RWPE2 (cell line): ENCODE results near the gene TMEM174.
"Not testable (repeated sequence)": the region's sequence is repeated elsewhere in the genome, so short reads cannot be mapped to it uniquely, and the experiment has no call there.

Experiments used
- ATAC-seq: fragments of 200-7000 bp; cut with Tn5 transposase; 3 replicates; pipeline ENCODE4 v1.9.1; 2021; ENCODE audit warnings: low read depth
- DNase-seq: peaks from one replicate; pipeline ENCODE4 v3.0.0-alpha.2; 2020; ENCODE audit warnings: low spot score
- H3K27ac ChIP-seq: fragments of 450-650 bp; 2 replicates; pipeline ENCODE4 v1.5.1; 2017; ENCODE audit warnings: mild to moderate bottlenecking; ENCODE audit not compliant: poor library complexity, severe bottlenecking
- H3K27me3 ChIP-seq: fragments of 250-450 bp; sonication (Bioruptor Pico); 2 replicates; pipeline ENCODE4 v1.5.1; 2021; ENCODE audit warnings: mild to moderate bottlenecking, moderate library complexity; ENCODE audit not compliant: insufficient read depth, poor library complexity, severe bottlenecking
- H3K36me3 ChIP-seq: fragments of 250-450 bp; sonication (Bioruptor Pico); 2 replicates; pipeline ENCODE4 v1.5.1; 2020; ENCODE audit warnings: low read depth, mild to moderate bottlenecking, moderate library complexity
- H3K4me1 ChIP-seq: fragments of 250-450 bp; sonication (Bioruptor Pico); 2 replicates; pipeline ENCODE4 v1.5.1; 2021; ENCODE audit warnings: mild to moderate bottlenecking, moderate library complexity; ENCODE audit not compliant: insufficient read depth, poor library complexity, severe bottlenecking
- H3K4me3 ChIP-seq: fragments of 250-450 bp; sonication (Bioruptor Pico); 2 replicates; pipeline ENCODE4 v1.5.1; 2021; ENCODE audit warnings: mild to moderate bottlenecking, moderate library complexity; ENCODE audit not compliant: severe bottlenecking
- H3K9me3 ChIP-seq: fragments of 250-450 bp; sonication (Bioruptor Pico); 2 replicates; pipeline ENCODE4 v1.5.1; 2021; ENCODE audit warnings: mild to moderate bottlenecking, moderate library complexity; ENCODE audit not compliant: severe bottlenecking
- TF ChIP-seq, protein P1 (sequence below): fragments of 450-650 bp; IDR thresholded peaks from one replicate; pipeline ENCODE4 v1.5.1; 2017; ENCODE audit warnings: mild to moderate bottlenecking, moderate library complexity; ENCODE audit not compliant: poor library complexity, severe bottlenecking

Gene TMEM174

GRCh38 chr5:73215891-73216610, 43.1 kb downstream of the TMEM174 start:
- H3K4me1 ChIP-seq = no peaks in the 10 kb centered on the region
- ATAC-seq = peak; percentile 96
- H3K27ac ChIP-seq = no peak overlapping the region
- TF ChIP-seq, protein P1, sequence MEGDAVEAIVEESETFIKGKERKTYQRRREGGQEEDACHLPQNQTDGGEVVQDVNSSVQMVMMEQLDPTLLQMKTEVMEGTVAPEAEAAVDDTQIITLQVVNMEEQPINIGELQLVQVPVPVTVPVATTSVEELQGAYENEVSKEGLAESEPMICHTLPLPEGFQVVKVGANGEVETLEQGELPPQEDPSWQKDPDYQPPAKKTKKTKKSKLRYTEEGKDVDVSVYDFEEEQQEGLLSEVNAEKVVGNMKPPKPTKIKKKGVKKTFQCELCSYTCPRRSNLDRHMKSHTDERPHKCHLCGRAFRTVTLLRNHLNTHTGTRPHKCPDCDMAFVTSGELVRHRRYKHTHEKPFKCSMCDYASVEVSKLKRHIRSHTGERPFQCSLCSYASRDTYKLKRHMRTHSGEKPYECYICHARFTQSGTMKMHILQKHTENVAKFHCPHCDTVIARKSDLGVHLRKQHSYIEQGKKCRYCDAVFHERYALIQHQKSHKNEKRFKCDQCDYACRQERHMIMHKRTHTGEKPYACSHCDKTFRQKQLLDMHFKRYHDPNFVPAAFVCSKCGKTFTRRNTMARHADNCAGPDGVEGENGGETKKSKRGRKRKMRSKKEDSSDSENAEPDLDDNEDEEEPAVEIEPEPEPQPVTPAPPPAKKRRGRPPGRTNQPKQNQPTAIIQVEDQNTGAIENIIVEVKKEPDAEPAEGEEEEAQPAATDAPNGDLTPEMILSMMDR = peak; percentile 99
- H3K36me3 ChIP-seq = no peaks in the 10 kb centered on the region
- peak overlapping the region; percentile 32 for H3K4me3 ChIP-seq
- no peak for DNase-seq
- H3K27me3 ChIP-seq = no peaks in the 10 kb centered on the region
- H3K9me3 ChIP-seq = no peaks in the 10 kb centered on the region

- Histone ChIP-seq H3K4me3 (no peak overlapping the region), H3K27me3 (no peaks in the 10 kb centered on the region), H3K36me3 (no peaks in the 10 kb centered on the region), H3K4me1 (no peaks in the 10 kb centered on the region), H3K27ac (no peak overlapping the region), H3K9me3 (no peaks in the 10 kb centered on the region)
- TF ChIP-seq, protein P1 = peak; percentile 77
- DNase-seq (no peak), ATAC-seq (peak; percentile 13; the same call in 1 of the 3 replicates)
Measured at GRCh38 chr5:73218552-73219171, 45.7 kb downstream of the TMEM174 start.

DNA sequence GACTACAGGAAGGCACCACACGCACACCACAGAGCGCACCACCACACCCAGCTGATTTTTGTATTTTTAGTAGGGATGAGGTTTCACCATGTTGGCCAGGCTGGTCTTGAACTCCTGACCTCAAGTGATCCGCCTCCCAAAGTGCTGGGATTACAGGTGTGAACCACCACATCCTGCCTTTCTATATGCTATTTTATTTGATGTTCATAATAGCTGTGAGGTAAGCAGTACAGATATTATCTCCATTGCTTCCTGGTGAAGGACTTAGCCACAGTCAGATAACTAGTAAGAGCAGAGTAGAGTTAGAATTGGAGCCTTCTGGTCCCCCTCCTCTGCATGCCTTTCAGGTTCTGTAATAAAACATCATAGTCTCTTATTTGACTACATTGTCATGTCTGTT, 46.3 kb downstream of the TMEM174 start:
- H3K36me3 ChIP-seq, DNase-seq, H3K27me3 ChIP-seq, H3K4me3 ChIP-seq, ATAC-seq, H3K27ac ChIP-seq, H3K4me1 ChIP-seq, H3K9me3 ChIP-seq: not testable (repeated sequence)

GRCh38 chr5:73221161-73221560, 48.2 kb downstream of the TMEM174 start:
- no peaks in the 10 kb centered on the region for H3K27me3 ChIP-seq
- no peaks in the 10 kb centered on the region for H3K36me3 ChIP-seq
- ATAC-seq (no peak), DNase-seq (no peak)
- no peak overlapping the region for H3K27ac ChIP-seq
- TF ChIP-seq, protein P1 = no peak
- H3K9me3 ChIP-seq = no peaks in the 10 kb centered on the region
- no peak overlapping the region for H3K4me3 ChIP-seq
- H3K4me1 ChIP-seq = no peaks in the 10 kb centered on the region

GRCh38 chr5:73221726-73222125, 48.7 kb downstream of the TMEM174 start:
- no peak overlapping the region for H3K4me3 ChIP-seq
- no peaks in the 10 kb centered on the region for H3K27me3 ChIP-seq
- ATAC-seq (no peak), DNase-seq (no peak)
- no peaks in the 10 kb centered on the region for H3K9me3 ChIP-seq
- H3K27ac ChIP-seq = no peak overlapping the region
- H3K36me3 ChIP-seq = no peaks in the 10 kb centered on the region
- TF ChIP-seq, protein P1 = no peak
- H3K4me1 ChIP-seq = no peaks in the 10 kb centered on the region
